Measurements from ENCODE around the gene ARL1. TPM values are rescaled to one million over a fixed set of nuclear protein-coding genes. Genes with fewer than 3 reads are reported as not detected.
"Not testable (repeated sequence)": the region's sequence is repeated elsewhere in the genome, so short reads cannot be mapped to it uniquely, and the experiment has no call there.

ARL1 gene
- 10 to 100 TPM; 26.6 to 44.8 TPM for polyA plus RNA-seq

GRCh38 chr12:101407436-101408345 is at the start of gene ARL1:
Gene ARL1, minus strand, starts transcription at chr12:101407772. Its CDS starts 127 bp downstream, at chr12:101407645.
- no peaks in the 10 kb centered on the region for H3K36me3 ChIP-seq (ENCODE audit: control insufficient read depth in 2 of 2, insufficient read depth in 2 of 2, low read length in 1 of 2)
- WGBS, 2 donors = 0% methylated on average over 71 of the region's 71 CpGs
- H3K4me3 ChIP-seq (ENCODE audit: low read depth in 1 of 2, low read length in 2 of 2) = peak within 1 kb of the TSS; percentile 73 to 93
- H3K9me3 ChIP-seq (ENCODE audit: control insufficient read depth in 2 of 2, insufficient read depth in 1 of 2, low read depth in 1 of 2, low read length in 1 of 2) = no peaks in the 10 kb centered on the region
- peak within 1 kb of the TSS; percentile 89 to 96 for H3K27ac ChIP-seq (ENCODE audit: low read depth in 2 of 2, low read length in 1 of 2)
- no peaks in the 10 kb centered on the region for H3K4me1 ChIP-seq (ENCODE audit: control insufficient read depth in 2 of 2, insufficient read depth in 2 of 2, low read length in 1 of 2)
- no peaks in the 10 kb centered on the region for H3K27me3 ChIP-seq (ENCODE audit: control insufficient read depth in 1 of 2, insufficient read depth in 2 of 2, low read length in 2 of 2)

GRCh38 chr12:101455685-101456084 is 48.1 kb upstream of the ARL1 start:
- H3K27me3 ChIP-seq (ENCODE audit: control insufficient read depth in 1 of 2, insufficient read depth in 2 of 2, low read length in 2 of 2) = no peaks in the 10 kb centered on the region
- no peak overlapping the region for H3K27ac ChIP-seq (ENCODE audit: low read depth in 2 of 2, low read length in 1 of 2)
- H3K4me1 ChIP-seq (ENCODE audit: control insufficient read depth in 2 of 2, insufficient read depth in 2 of 2, low read length in 1 of 2) = no peaks in the 10 kb centered on the region
- H3K36me3 ChIP-seq (ENCODE audit: control insufficient read depth in 2 of 2, insufficient read depth in 2 of 2, low read length in 1 of 2) = no peaks in the 10 kb centered on the region
- peaks cover 0 to 2% of the 10 kb centered on the region in 2 donors for H3K9me3 ChIP-seq (ENCODE audit: control insufficient read depth in 2 of 2, insufficient read depth in 1 of 2, low read depth in 1 of 2, low read length in 1 of 2)
- H3K4me3 ChIP-seq (ENCODE audit: low read depth in 1 of 2, low read length in 2 of 2) = no peak overlapping the region
- 65 to 72% methylated on average over 4 of the region's 4 CpGs for WGBS, 2 donors

GRCh38 chr12:101441461-101442224 is 34.1 kb upstream of the ARL1 start:
- H3K36me3 ChIP-seq (ENCODE audit: control insufficient read depth in 2 of 2, insufficient read depth in 2 of 2, low read length in 1 of 2) = no peaks in the 10 kb centered on the region
- H3K27ac ChIP-seq (ENCODE audit: low read depth in 2 of 2, low read length in 1 of 2) = no peak overlapping the region
- H3K9me3 ChIP-seq (ENCODE audit: control insufficient read depth in 2 of 2, insufficient read depth in 1 of 2, low read depth in 1 of 2, low read length in 1 of 2) = no peaks in the 10 kb centered on the region
- no peaks in the 10 kb centered on the region for H3K4me1 ChIP-seq (ENCODE audit: control insufficient read depth in 2 of 2, insufficient read depth in 2 of 2, low read length in 1 of 2)
- H3K4me3 ChIP-seq (ENCODE audit: low read depth in 1 of 2, low read length in 2 of 2) = no peak overlapping the region
- no peaks in the 10 kb centered on the region for H3K27me3 ChIP-seq (ENCODE audit: control insufficient read depth in 1 of 2, insufficient read depth in 2 of 2, low read length in 2 of 2)

- H3K36me3 ChIP-seq (ENCODE audit: control insufficient read depth in 2 of 2, insufficient read depth in 2 of 2, low read length in 1 of 2) = no peaks in the 10 kb centered on the region
- no peaks in the 10 kb centered on the region for H3K9me3 ChIP-seq (ENCODE audit: control insufficient read depth in 2 of 2, insufficient read depth in 1 of 2, low read depth in 1 of 2, low read length in 1 of 2)
- H3K4me1 ChIP-seq (ENCODE audit: control insufficient read depth in 2 of 2, insufficient read depth in 2 of 2, low read length in 1 of 2) = peaks cover 0 to 3% of the 10 kb centered on the region in 2 donors
- WGBS, 2 donors = 61 to 66% methylated on average over 5 of the region's 5 CpGs
- H3K4me3 ChIP-seq (ENCODE audit: low read depth in 1 of 2, low read length in 2 of 2) = no peak overlapping the region
- no peak overlapping the region for H3K27ac ChIP-seq (ENCODE audit: low read depth in 2 of 2, low read length in 1 of 2)
- H3K27me3 ChIP-seq (ENCODE audit: control insufficient read depth in 1 of 2, insufficient read depth in 2 of 2, low read length in 2 of 2) = no peaks in the 10 kb centered on the region
Measured at GRCh38 chr12:101439236-101439635, 31.7 kb upstream of the ARL1 start.

GRCh38 chr12:101436136-101436535 is 28.6 kb upstream of the ARL1 start:
- H3K27ac ChIP-seq (ENCODE audit: low read depth in 2 of 2, low read length in 1 of 2) = peak overlapping the region in 1 of 2 donors; percentile 57

GRCh38 chr12:101430456-101430855 is 22.9 kb upstream of the ARL1 start:
- H3K4me1 ChIP-seq (ENCODE audit: control insufficient read depth in 2 of 2, insufficient read depth in 2 of 2, low read length in 1 of 2) = peaks cover 0 to 3% of the 10 kb centered on the region in 2 donors
- H3K36me3 ChIP-seq (ENCODE audit: control insufficient read depth in 2 of 2, insufficient read depth in 2 of 2, low read length in 1 of 2) = no peaks in the 10 kb centered on the region
- WGBS, 2 donors = 60 to 67% methylated on average over 2 of the region's 2 CpGs
- no peaks in the 10 kb centered on the region for H3K27me3 ChIP-seq (ENCODE audit: control insufficient read depth in 1 of 2, insufficient read depth in 2 of 2, low read length in 2 of 2)
- no peak overlapping the region for H3K4me3 ChIP-seq (ENCODE audit: low read depth in 1 of 2, low read length in 2 of 2)
- no peaks in the 10 kb centered on the region for H3K9me3 ChIP-seq (ENCODE audit: control insufficient read depth in 2 of 2, insufficient read depth in 1 of 2, low read depth in 1 of 2, low read length in 1 of 2)
- H3K27ac ChIP-seq (ENCODE audit: low read depth in 2 of 2, low read length in 1 of 2) = no peak overlapping the region

More at GRCh38 chr12:101436136-101436535, 28.6 kb upstream of the ARL1 start:
- Histone ChIP-seq H3K36me3 (ENCODE audit: control insufficient read depth in 2 of 2, insufficient read depth in 2 of 2, low read length in 1 of 2) (no peaks in the 10 kb centered on the region), H3K4me1 (ENCODE audit: control insufficient read depth in 2 of 2, insufficient read depth in 2 of 2, low read length in 1 of 2) (peaks cover 0 to 3% of the 10 kb centered on the region in 2 donors), H3K9me3 (ENCODE audit: control insufficient read depth in 2 of 2, insufficient read depth in 1 of 2, low read depth in 1 of 2, low read length in 1 of 2) (no peaks in the 10 kb centered on the region), H3K4me3 (ENCODE audit: low read depth in 1 of 2, low read length in 2 of 2) (no peak overlapping the region), H3K27me3 (ENCODE audit: control insufficient read depth in 1 of 2, insufficient read depth in 2 of 2, low read length in 2 of 2) (no peaks in the 10 kb centered on the region)

- no peak overlapping the region for H3K4me3 ChIP-seq (ENCODE audit: low read depth in 1 of 2, low read length in 2 of 2)
- no peaks in the 10 kb centered on the region for H3K4me1 ChIP-seq (ENCODE audit: control insufficient read depth in 2 of 2, insufficient read depth in 2 of 2, low read length in 1 of 2)
- 49 to 78% methylated on average over 2 of the region's 2 CpGs for WGBS, 2 donors
- no peaks in the 10 kb centered on the region for H3K27me3 ChIP-seq (ENCODE audit: control insufficient read depth in 1 of 2, insufficient read depth in 2 of 2, low read length in 2 of 2)
- H3K9me3 ChIP-seq (ENCODE audit: control insufficient read depth in 2 of 2, insufficient read depth in 1 of 2, low read depth in 1 of 2, low read length in 1 of 2) = no peaks in the 10 kb centered on the region
- no peak overlapping the region for H3K27ac ChIP-seq (ENCODE audit: low read depth in 2 of 2, low read length in 1 of 2)
- H3K36me3 ChIP-seq (ENCODE audit: control insufficient read depth in 2 of 2, insufficient read depth in 2 of 2, low read length in 1 of 2) = no peaks in the 10 kb centered on the region
Measured at GRCh38 chr12:101424620-101425019, 17.0 kb upstream of the ARL1 start.

GRCh38 chr12:101422066-101422465 is 14.5 kb upstream of the ARL1 start:
- H3K9me3 ChIP-seq (ENCODE audit: control insufficient read depth in 2 of 2, insufficient read depth in 1 of 2, low read depth in 1 of 2, low read length in 1 of 2); H3K36me3 ChIP-seq (ENCODE audit: control insufficient read depth in 2 of 2, insufficient read depth in 2 of 2, low read length in 1 of 2); H3K4me3 ChIP-seq (ENCODE audit: low read depth in 1 of 2, low read length in 2 of 2); H3K27ac ChIP-seq (ENCODE audit: low read depth in 2 of 2, low read length in 1 of 2); H3K27me3 ChIP-seq (ENCODE audit: control insufficient read depth in 1 of 2, insufficient read depth in 2 of 2, low read length in 2 of 2); H3K4me1 ChIP-seq (ENCODE audit: control insufficient read depth in 2 of 2, insufficient read depth in 2 of 2, low read length in 1 of 2): not testable (repeated sequence)
- 89 to 96% methylated on average over 4 of the region's 4 CpGs for WGBS, 2 donors

- WGBS, 2 donors = 96 to 97% methylated on average over 1 of the region's 1 CpG
- H3K36me3 ChIP-seq (ENCODE audit: control insufficient read depth in 2 of 2, insufficient read depth in 2 of 2, low read length in 1 of 2) = no peaks in the 10 kb centered on the region
- H3K9me3 ChIP-seq (ENCODE audit: control insufficient read depth in 2 of 2, insufficient read depth in 1 of 2, low read depth in 1 of 2, low read length in 1 of 2) = no peaks in the 10 kb centered on the region
- no peak overlapping the region for H3K27ac ChIP-seq (ENCODE audit: low read depth in 2 of 2, low read length in 1 of 2)
- no peaks in the 10 kb centered on the region for H3K4me1 ChIP-seq (ENCODE audit: control insufficient read depth in 2 of 2, insufficient read depth in 2 of 2, low read length in 1 of 2)
- H3K4me3 ChIP-seq (ENCODE audit: low read depth in 1 of 2, low read length in 2 of 2) = no peak overlapping the region
- no peaks in the 10 kb centered on the region for H3K27me3 ChIP-seq (ENCODE audit: control insufficient read depth in 1 of 2, insufficient read depth in 2 of 2, low read length in 2 of 2)
Measured at GRCh38 chr12:101415228-101415627, 7.7 kb upstream of the ARL1 start.

Measured in esophagus (tissue), 2 donors.